Esophagus mucosa (tissue), 1 donor: ENCODE data around the gene PLXND1. TPM values are rescaled to one million over a fixed set of nuclear protein-coding genes. Genes with fewer than 3 reads are reported as not detected.
"Not testable (repeated sequence)": the region's sequence is repeated elsewhere in the genome, so short reads cannot be mapped to it uniquely, and the experiment has no call there.

Experiments used
- ATAC-seq: fragments of 200-7000 bp; cut with Tn5 transposase; one replicate; pipeline ENCODE4 v1.9.1; 2020
- total RNA-seq: library from RNA; stranded (reverse); gene quantifications from one replicate; pipeline ENCODE4 v1.2.4, GENCODE V29; 2023
- donor health status: DM: yes; HTN: yes; CAD: no.

The PLXND1 gene
- total RNA-seq, 1 donor from 2014 or later: 15.8 TPM

- ATAC-seq: no peak
Observed at GRCh38 chr3:129548104-129548965, 58.1 kb downstream of the PLXND1 start.

- ATAC-seq: no peak
Observed at GRCh38 chr3:129547241-129547640, 59.2 kb downstream of the PLXND1 start.

- not testable (repeated sequence) for ATAC-seq
Observed at GRCh38 chr3:129545951-129546350, 60.5 kb downstream of the PLXND1 start.

- no peak for ATAC-seq
Observed at GRCh38 chr3:129543999-129544398, 62.5 kb downstream of the PLXND1 start.

GRCh38 chr3:129543156-129543790, 63.2 kb downstream of the PLXND1 start, which contains the start of gene H1-8:
H1-8 (plus strand) TSS chr3:129543175; CDS start chr3:129543219, 44 bp downstream.
- ATAC-seq: no peak

- ATAC-seq: no peak
Observed at GRCh38 chr3:129542747-129543146, 63.7 kb downstream of the PLXND1 start.

DNA sequence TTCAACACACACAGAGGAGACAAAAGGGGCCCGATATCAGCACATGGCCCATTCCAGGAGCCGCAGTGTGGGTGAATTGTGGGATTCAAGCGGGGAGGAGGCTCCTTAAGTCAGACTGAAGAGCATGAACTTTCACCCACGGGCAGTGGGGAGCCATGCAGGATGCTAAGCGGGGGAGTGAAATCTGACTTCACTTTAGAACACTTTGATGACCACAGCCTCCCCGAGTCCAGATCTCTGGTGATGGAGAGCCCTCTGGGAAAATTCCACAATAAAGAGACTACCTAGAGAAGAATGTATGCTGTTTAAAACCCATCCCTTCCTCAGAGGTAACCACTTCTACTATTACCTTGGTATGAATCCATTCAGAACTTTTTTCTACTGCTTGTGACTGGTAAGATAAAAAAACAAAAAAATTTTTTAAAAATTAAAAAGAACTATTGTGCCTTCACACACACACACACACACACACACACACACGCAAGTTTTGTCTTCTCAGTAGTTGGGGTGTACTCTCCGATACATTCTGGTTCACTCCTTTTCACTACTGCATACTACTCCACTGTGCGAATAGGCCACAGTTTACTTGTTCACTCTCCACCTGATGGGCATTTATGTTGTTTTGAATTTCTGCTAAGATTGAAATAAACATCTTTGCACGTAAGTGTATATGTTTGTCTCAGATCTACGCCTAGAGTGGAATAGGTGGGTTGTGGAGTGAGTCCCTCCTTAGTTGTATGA, 65.5 kb downstream of the PLXND1 start:
- no peak for ATAC-seq

DNA sequence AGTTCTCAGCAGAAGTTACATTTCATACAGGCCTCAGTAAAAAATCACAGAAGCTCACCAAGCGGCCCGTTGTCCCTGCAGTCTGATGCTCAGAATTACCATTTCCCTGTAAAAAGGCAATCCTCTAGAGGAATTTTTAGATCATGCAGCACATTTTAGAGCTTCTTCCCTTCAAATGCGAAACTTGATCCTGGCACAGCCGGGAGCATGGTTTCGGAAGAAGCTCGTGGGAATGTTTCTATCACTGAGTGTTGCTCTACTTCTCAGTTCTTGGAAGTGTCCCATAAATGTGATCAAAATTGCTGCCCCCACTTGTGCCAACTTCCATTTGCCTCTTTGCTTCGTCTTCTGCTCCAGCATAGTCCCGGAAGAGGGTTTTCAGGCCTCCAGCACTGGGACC, 67.3 kb downstream of the PLXND1 start:
- ATAC-seq: no peak

DNA sequence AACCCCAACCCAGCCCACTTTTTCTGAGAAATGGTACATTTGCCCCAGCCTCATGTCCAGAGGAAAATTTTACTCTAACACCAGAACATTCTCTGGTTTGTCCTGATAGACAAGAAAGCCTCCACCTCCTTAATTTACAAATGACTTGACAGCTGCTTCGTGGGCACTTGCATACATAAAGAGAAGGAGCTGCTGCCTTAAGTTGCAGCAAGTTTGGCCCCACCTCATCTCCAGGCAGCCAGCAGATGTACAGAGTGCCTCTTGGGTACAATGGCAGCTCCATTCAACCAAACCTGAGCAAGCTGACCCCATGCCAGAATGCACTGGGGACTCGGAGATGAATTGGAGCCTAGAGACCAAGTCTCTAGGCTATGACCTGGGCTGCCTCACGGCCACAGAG, 69.7 kb downstream of the PLXND1 start:
- no peak for ATAC-seq

DNA sequence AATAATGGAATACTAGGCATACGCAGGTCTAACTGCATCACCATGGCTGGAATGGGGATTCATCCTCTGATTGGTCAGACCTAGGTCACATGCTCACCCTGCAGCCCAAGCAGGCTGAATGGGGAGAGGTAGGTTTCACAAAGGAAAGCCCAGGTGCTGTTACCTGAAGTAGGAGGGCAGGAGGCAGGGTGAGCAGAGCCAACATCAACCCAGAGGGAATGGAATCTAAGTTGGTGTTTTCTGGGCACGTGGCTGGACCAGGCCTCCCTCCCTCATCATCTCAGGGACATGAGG, 70.2 kb downstream of the PLXND1 start:
- ATAC-seq: no peak

DNA sequence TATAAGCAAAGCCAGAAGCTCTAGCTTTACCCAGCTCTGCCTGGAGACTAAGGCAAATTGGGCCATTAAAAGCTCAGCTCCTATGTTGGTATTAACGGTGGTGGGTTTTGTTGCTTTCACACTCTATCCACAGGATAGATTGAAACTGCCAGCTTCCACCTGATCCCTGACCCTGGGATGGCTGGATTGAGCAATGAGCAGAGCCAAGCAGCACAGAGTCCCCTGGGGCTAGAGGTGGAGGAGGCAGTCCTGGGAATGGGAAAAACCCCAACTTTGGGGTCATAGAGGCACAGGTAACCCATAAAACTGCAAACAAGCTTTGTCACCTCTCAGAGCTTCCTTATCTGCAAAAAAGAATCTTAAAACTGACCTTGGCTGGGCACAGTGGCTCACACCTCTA, 71.4 kb downstream of the PLXND1 start:
- ATAC-seq: no peak

GRCh38 chr3:129534428-129535027, 71.9 kb downstream of the PLXND1 start:
- ATAC-seq: no peak

- ATAC-seq: no peak
Observed at GRCh38 chr3:129533406-129533805, 73.1 kb downstream of the PLXND1 start.

GRCh38 chr3:129532261-129532660, 74.2 kb downstream of the PLXND1 start:
- no peak for ATAC-seq

- ATAC-seq: no peak
Observed at GRCh38 chr3:129531699-129532098, 74.8 kb downstream of the PLXND1 start.

DNA sequence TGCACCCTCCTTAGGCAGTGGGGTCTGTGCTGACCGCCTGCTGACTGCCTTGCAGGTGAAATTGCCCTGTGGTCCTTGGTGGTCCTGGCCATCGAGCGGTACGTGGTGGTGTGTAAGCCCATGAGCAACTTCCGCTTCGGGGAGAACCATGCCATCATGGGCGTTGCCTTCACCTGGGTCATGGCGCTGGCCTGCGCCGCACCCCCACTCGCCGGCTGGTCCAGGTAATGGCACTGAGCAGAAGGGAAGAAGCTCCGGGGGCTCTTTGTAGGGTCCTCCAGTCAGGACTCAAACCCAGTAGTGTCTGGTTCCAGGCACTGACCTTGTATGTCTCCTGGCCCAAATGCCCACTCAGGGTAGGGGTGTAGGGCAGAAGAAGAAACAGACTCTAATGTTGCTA, 75.7 kb downstream of the PLXND1 start:
- no peak for ATAC-seq

DNA sequence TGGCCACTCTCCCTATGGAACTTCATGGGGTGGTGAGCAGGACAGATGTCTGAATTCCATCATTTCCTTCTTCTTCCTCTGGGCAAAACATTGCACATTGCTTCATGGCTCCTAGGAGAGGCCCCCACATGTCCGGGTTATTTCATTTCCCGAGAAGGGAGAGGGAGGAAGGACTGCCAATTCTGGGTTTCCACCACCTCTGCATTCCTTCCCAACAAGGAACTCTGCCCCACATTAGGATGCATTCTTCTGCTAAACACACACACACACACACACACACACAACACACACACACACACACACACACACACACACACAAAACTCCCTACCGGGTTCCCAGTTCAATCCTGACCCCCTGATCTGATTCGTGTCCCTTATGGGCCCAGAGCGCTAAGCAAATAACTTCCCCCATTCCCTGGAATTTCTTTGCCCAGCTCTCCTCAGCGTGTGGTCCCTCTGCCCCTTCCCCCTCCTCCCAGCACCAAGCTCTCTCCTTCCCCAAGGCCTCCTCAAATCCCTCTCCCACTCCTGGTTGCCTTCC, 76.2 kb downstream of the PLXND1 start:
- ATAC-seq: no peak

GRCh38 chr3:129529436-129530210, 76.9 kb downstream of the PLXND1 start:
- no peak for ATAC-seq

- ATAC-seq: no peak
Observed at GRCh38 chr3:129528589-129529100, 77.8 kb downstream of the PLXND1 start, which contains the start of gene RHO. RHO (plus strand) TSS chr3:129528639; CDS start chr3:129528734, 95 bp downstream.

DNA sequence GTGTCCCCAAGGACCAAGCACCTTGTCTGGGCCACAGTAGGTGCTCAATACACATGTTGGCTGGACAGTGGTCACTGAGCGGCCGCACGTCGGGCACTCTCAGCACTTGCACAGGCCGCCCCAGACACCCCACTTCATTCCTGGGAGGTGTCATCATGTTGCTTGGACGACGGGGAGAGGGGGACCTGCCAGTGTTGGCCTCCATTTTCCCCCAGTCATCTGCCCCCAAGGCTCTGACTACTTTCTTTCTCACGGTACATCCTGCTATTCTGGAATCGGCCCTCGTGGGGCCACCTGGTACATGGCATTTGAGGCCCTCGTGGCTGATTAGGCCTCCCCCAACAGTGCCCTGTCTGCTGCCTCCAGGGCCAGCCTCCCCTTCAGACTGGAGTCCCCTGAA, 79.2 kb downstream of the PLXND1 start:
- ATAC-seq: no peak

- ATAC-seq: no peak
Observed at GRCh38 chr3:129526121-129526900, 80.2 kb downstream of the PLXND1 start.
